H9 (cell line): ENCODE results near the gene JSRP1. TPM values are rescaled to one million over a fixed set of nuclear protein-coding genes. Genes with fewer than 3 reads are reported as not detected.

Experiments
- DNase-seq: peaks from one replicate; pipeline ENCODE4 v3.0.0-alpha.2; 2017
- H2AFZ ChIP-seq: one replicate; pipeline ENCODE4 v1.6.1; 2013; ENCODE audit warnings: mild to moderate bottlenecking, low read length, control low read depth, moderate library complexity
- H2AK5ac ChIP-seq: 2 replicates; pipeline ENCODE4 v1.6.1; 2013; ENCODE audit warnings: low read length, control low read depth, mixed read lengths; ENCODE audit not compliant: insufficient read length
- H2BK120ac ChIP-seq: one replicate; pipeline ENCODE4 v1.6.1; 2013; ENCODE audit warnings: low read depth, mild to moderate bottlenecking, low read length, control low read depth, inconsistent platforms; ENCODE audit not compliant: poor library complexity, severe bottlenecking
- H2BK12ac ChIP-seq: 2 replicates; pipeline ENCODE4 v1.6.1; 2013; ENCODE audit warnings: low read length, control low read depth, mixed read lengths, low read depth; ENCODE audit not compliant: insufficient read length
- H2BK15ac ChIP-seq: 2 replicates; pipeline ENCODE4 v1.6.1; 2013; ENCODE audit warnings: low read depth, low read length, control low read depth
- H2BK20ac ChIP-seq: one replicate; pipeline ENCODE4 v1.6.1; 2013; ENCODE audit warnings: low read depth, mild to moderate bottlenecking, low read length, control low read depth, inconsistent platforms; ENCODE audit not compliant: poor library complexity, severe bottlenecking
- H2BK5ac ChIP-seq: 2 replicates; pipeline ENCODE4 v1.6.1; 2013; ENCODE audit warnings: low read length, control low read depth, mixed read lengths; ENCODE audit not compliant: insufficient read length
- H3K14ac ChIP-seq: 2 replicates; pipeline ENCODE4 v1.6.1; 2013; ENCODE audit warnings: low read length, control low read depth; ENCODE audit not compliant: insufficient read depth
- H3K18ac ChIP-seq: 2 replicates; pipeline ENCODE4 v1.6.1; 2013; ENCODE audit warnings: low read depth, mild to moderate bottlenecking, mixed read lengths, low read length, control low read depth; ENCODE audit not compliant: insufficient read length
- H3K23ac ChIP-seq: 2 replicates; pipeline ENCODE4 v1.6.1; 2013; ENCODE audit warnings: low read length, control low read depth, mixed read lengths, low read depth; ENCODE audit not compliant: insufficient read length
- H3K23me2 ChIP-seq: 2 replicates; pipeline ENCODE4 v1.6.1; 2013; ENCODE audit warnings: low read depth, mild to moderate bottlenecking, mixed read lengths, low read length, control low read depth; ENCODE audit not compliant: insufficient read length, poor library complexity, severe bottlenecking
- H3K27ac ChIP-seq: 2 replicates; pipeline ENCODE4 v1.5.1; 2013; ENCODE audit warnings: low read length, control low read depth, mixed read lengths, low read depth; ENCODE audit not compliant: insufficient read length
- H3K27me3 ChIP-seq: 2 replicates; pipeline ENCODE4 v1.6.1; 2013; ENCODE audit warnings: low read length, control low read depth, inconsistent platforms; ENCODE audit not compliant: insufficient read depth
- H3K4ac ChIP-seq: 2 replicates; pipeline ENCODE4 v1.6.1; 2013; ENCODE audit warnings: low read depth, mild to moderate bottlenecking, control low read depth, inconsistent platforms, low read length, moderate library complexity
- H3K4me1 ChIP-seq: 2 replicates; pipeline ENCODE4 v1.6.1; 2013; ENCODE audit warnings: low read length, control low read depth, inconsistent platforms; ENCODE audit not compliant: insufficient read depth
- H3K4me2 ChIP-seq: 2 replicates; pipeline ENCODE4 v1.6.1; 2013; ENCODE audit warnings: low read length, control low read depth, mixed read lengths; ENCODE audit not compliant: insufficient read length, insufficient read depth
- H3K56ac ChIP-seq: 2 replicates; pipeline ENCODE4 v1.6.1; 2013; ENCODE audit warnings: low read depth, mild to moderate bottlenecking, mixed read lengths, low read length, control low read depth; ENCODE audit not compliant: insufficient read length
- H3K79me1 ChIP-seq: 2 replicates; pipeline ENCODE4 v1.6.1; 2013; ENCODE audit warnings: low read depth, mild to moderate bottlenecking, moderate library complexity, low read length, control low read depth, inconsistent platforms; ENCODE audit not compliant: insufficient read depth, poor library complexity, severe bottlenecking
- H3K79me2 ChIP-seq: 2 replicates; pipeline ENCODE4 v1.6.1; 2013; ENCODE audit warnings: low read length, control low read depth, inconsistent platforms; ENCODE audit not compliant: insufficient read depth
- H3K9ac ChIP-seq: 2 replicates; pipeline ENCODE4 v1.6.1; 2013; ENCODE audit warnings: low read length, control low read depth, mixed read lengths; ENCODE audit not compliant: insufficient read length; ENCODE audit errors: extremely low read depth
- H3K9me3 ChIP-seq: one replicate; pipeline ENCODE4 v1.6.1; 2013; ENCODE audit warnings: low read depth, low read length, inconsistent platforms; ENCODE audit not compliant: control insufficient read depth
- H3T11ph ChIP-seq: one replicate; pipeline ENCODE4 v1.6.1; 2013; ENCODE audit warnings: mild to moderate bottlenecking, low read length, control low read depth, inconsistent platforms
- H4K20me1 ChIP-seq: one replicate; pipeline ENCODE4 v1.6.1; 2013; ENCODE audit not compliant: control insufficient read depth, insufficient read length, insufficient read depth
- H4K5ac ChIP-seq: 2 replicates; pipeline ENCODE4 v1.6.1; 2013; ENCODE audit warnings: low read depth, mild to moderate bottlenecking, mixed read lengths, low read length, control low read depth; ENCODE audit not compliant: insufficient read length
- H4K8ac ChIP-seq: replicated peaks from 2 replicates; pipeline ENCODE4 v1.6.1; 2013; ENCODE audit warnings: low read length, control low read depth, mixed read lengths, low read depth; ENCODE audit not compliant: insufficient read length
- H4K91ac ChIP-seq: 2 replicates; pipeline ENCODE4 v1.6.1; 2013; ENCODE audit warnings: low read depth, mild to moderate bottlenecking, moderate library complexity, mixed read lengths, low read length, control low read depth; ENCODE audit not compliant: insufficient read length
- H3K27ac Mint-ChIP-seq, 3 experiments: 2 replicates in 2 of 3; 3 replicates in 1 of 3; pipeline ENCODE4 v1.8.0; 2020 to 2021; ENCODE audit warnings: mixed read lengths in 3 of 3, mild to moderate bottlenecking in 1 of 3, moderate library complexity in 1 of 3
- H3K27me3 Mint-ChIP-seq: 2 replicates; pipeline ENCODE4 v1.8.0; 2021; ENCODE audit warnings: low read depth, mild to moderate bottlenecking, moderate library complexity, mixed read lengths
- H3K36me3 Mint-ChIP-seq, 3 experiments: 2 replicates in 2 of 3; 3 replicates in 1 of 3; pipeline ENCODE4 v1.8.0; 2020 to 2021; ENCODE audit warnings: low read depth in 3 of 3, mixed read lengths in 3 of 3; ENCODE audit not compliant: insufficient read depth in 1 of 3
- H3K4me1 Mint-ChIP-seq, 2 experiments: 2 replicates each; pipeline ENCODE4 v1.8.0; 2020; ENCODE audit warnings: mixed read lengths in 2 of 2
- H3K4me3 Mint-ChIP-seq, 2 experiments: 2 replicates in 1 of 2; 3 replicates in 1 of 2; pipeline ENCODE4 v1.8.0; 2020 to 2021; ENCODE audit warnings: mild to moderate bottlenecking in 2 of 2, mixed read lengths in 2 of 2, moderate library complexity in 1 of 2
- H3K9me3 Mint-ChIP-seq, 2 experiments: 2 replicates in 1 of 2; 3 replicates in 1 of 2; pipeline ENCODE4 v1.8.0; 2020; ENCODE audit warnings: mild to moderate bottlenecking in 2 of 2, mixed read lengths in 2 of 2, moderate library complexity in 1 of 2
- WGBS: extraction: QIAGEN DNeasy Blood & Tissue Kit; methylation state at CpG from one replicate; pipeline ENCODE4 v1.1.7; 2013; ENCODE audit warnings: missing lambda C conversion rate, low lambda C conversion rate, mixed read lengths; ENCODE audit not compliant: insufficient read length; ENCODE audit errors: extremely low coverage; 5-methylcytosine and 5-hydroxymethylcytosine counted together
- total RNA-seq: library from RNA; stranded (reverse); gene quantifications from 2 replicates; pipeline ENCODE4 v1.2.1, GENCODE V29; 2021
- TF ChIP-seq, protein P1 (sequence below): fragments of 200-600 bp; sonication (generic); conservative IDR thresholded peaks from 3 replicates; pipeline ENCODE4 v1.8.0; 2021; ENCODE audit warnings: antibody characterized with exemption, mild to moderate bottlenecking

The JSRP1 gene
- total RNA-seq, 1 experiment from 2014 or later = 0.90 TPM

- H3K27me3 Mint-ChIP-seq = no peaks in the 10 kb centered on the region; the same call in 1 of the 2 replicates
Observed at GRCh38 chr19:2232286-2233151, 23.7 kb downstream of the JSRP1 start.

More at GRCh38 chr19:2232286-2233151, 23.7 kb downstream of the JSRP1 start:
- Histone ChIP-seq H4K8ac (no peak overlapping the region), H3K4ac (no peak overlapping the region), H2BK12ac (no peak overlapping the region), H3K56ac (no peak overlapping the region), H3K9me3 (no peaks in the 10 kb centered on the region), H4K20me1 (no peaks in the 10 kb centered on the region), H3K23ac (no peak overlapping the region), H2BK120ac (no peak overlapping the region), H3K4me1 (no peaks in the 10 kb centered on the region; the same call in 1 of the 2 replicates), H3K79me2 (peaks cover 5% of the 10 kb centered on the region; the same call in 1 of the 2 replicates), H3K4me2 (no peak overlapping the region), H4K5ac (no peak overlapping the region), H3K23me2 (peaks cover 9% of the 10 kb centered on the region), H4K91ac (no peak overlapping the region), H3K27ac (no peak overlapping the region), H3K27me3 (no peaks in the 10 kb centered on the region), H3K79me1 (no peaks in the 10 kb centered on the region), H3K14ac (no peak overlapping the region), H3T11ph (no peak overlapping the region), H2BK20ac (no peak overlapping the region), H2AK5ac (no peak overlapping the region), H2BK15ac (no peak overlapping the region), H3K9ac (no peak overlapping the region), H2BK5ac (no peak overlapping the region), H3K18ac (no peak overlapping the region), H2AFZ (no peak overlapping the region)
- H3K27ac Mint-ChIP-seq = peak overlapping the region in 1 of 3 experiments; percentile 84; a peak in 3 of 7 replicates
- TF ChIP-seq, protein P1, sequence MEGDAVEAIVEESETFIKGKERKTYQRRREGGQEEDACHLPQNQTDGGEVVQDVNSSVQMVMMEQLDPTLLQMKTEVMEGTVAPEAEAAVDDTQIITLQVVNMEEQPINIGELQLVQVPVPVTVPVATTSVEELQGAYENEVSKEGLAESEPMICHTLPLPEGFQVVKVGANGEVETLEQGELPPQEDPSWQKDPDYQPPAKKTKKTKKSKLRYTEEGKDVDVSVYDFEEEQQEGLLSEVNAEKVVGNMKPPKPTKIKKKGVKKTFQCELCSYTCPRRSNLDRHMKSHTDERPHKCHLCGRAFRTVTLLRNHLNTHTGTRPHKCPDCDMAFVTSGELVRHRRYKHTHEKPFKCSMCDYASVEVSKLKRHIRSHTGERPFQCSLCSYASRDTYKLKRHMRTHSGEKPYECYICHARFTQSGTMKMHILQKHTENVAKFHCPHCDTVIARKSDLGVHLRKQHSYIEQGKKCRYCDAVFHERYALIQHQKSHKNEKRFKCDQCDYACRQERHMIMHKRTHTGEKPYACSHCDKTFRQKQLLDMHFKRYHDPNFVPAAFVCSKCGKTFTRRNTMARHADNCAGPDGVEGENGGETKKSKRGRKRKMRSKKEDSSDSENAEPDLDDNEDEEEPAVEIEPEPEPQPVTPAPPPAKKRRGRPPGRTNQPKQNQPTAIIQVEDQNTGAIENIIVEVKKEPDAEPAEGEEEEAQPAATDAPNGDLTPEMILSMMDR = no peak
- WGBS = no CpG with 5 or more reads among the region's 30 CpGs
- peak overlapping the region; percentile 12 to 48; a peak in 1 of 5 replicates for H3K4me3 Mint-ChIP-seq
- peaks cover 8 to 49% (median 34%) of the 10 kb centered on the region in 3 experiments for H3K36me3 Mint-ChIP-seq
- peaks cover 0 to 1% of the 10 kb centered on the region in 2 experiments; a peak in 1 of 5 replicates for H3K9me3 Mint-ChIP-seq
- peaks cover 7 to 12% of the 10 kb centered on the region in 2 experiments for H3K4me1 Mint-ChIP-seq
- DNase-seq = no peak
